HepG2 (cell line): Measurements from ENCODE around the gene PET100. TPM values are rescaled to one million over a fixed set of nuclear protein-coding genes. Genes with fewer than 3 reads are reported as not detected.
A peak's percentile ranks its signal among the peaks of the same experiment; 100 is the strongest.

Source experiments
- AGO2 ChIP-seq: fragments of 200-400 bp; formaldehyde crosslinking; optimal IDR thresholded peaks from 2 replicates; pipeline ENCODE3; 2017; ENCODE audit warnings: mild to moderate bottlenecking, low read depth, low read length, moderate library complexity
- DR1 ChIP-seq: sonication (generic); formaldehyde crosslinking; IDR thresholded peaks from 2 replicates; pipeline ENCODE4 v1.8.0; 2021; ENCODE audit warnings: mild to moderate bottlenecking, missing genetic modification reagents, inconsistent platforms
- FOXK2 ChIP-seq: fragments of 450-650 bp; IDR thresholded peaks from 2 replicates; pipeline ENCODE4 v1.6.1; 2016
- KAT8 ChIP-seq: IDR thresholded peaks from 2 replicates; pipeline ENCODE4 v1.6.1; 2016; ENCODE audit warnings: missing genetic modification reagents, missing compliant biosample characterization
- KLF15 ChIP-seq: sonication (generic); formaldehyde crosslinking; IDR thresholded peaks from 2 replicates; pipeline ENCODE4 v1.8.1; 2023; ENCODE audit warnings: borderline replicate concordance, mild to moderate bottlenecking, inconsistent platforms, missing genetic modification reagents, mixed read lengths
- MYNN ChIP-seq: sonication (generic); formaldehyde crosslinking; IDR thresholded peaks from 2 replicates; pipeline ENCODE4 v1.4.0; 2020; ENCODE audit warnings: mild to moderate bottlenecking, low read depth, missing genetic modification reagents
- POLR2AphosphoS5 ChIP-seq: IDR thresholded peaks from 2 replicates; pipeline ENCODE4 v1.6.1; 2012; ENCODE audit warnings: low read depth, low read length
- SAP130 ChIP-seq: IDR thresholded peaks from 2 replicates; pipeline ENCODE4 v1.6.1; 2016; ENCODE audit warnings: low read depth
- SMARCE1 ChIP-seq: fragments of 450-650 bp; IDR thresholded peaks from 2 replicates; pipeline ENCODE4 v1.6.1; 2017; ENCODE audit warnings: borderline replicate concordance
- SOX6 ChIP-seq, 2 experiments: fragments of 450-650 bp in 1 of 2; sonication (generic) in 1 of 2; formaldehyde crosslinking in 1 of 2; IDR thresholded peaks; 2 replicates each; pipeline versions ENCODE4 v1.4.0 to v1.6.1; 2017 to 2020; ENCODE audit warnings: antibody characterized with exemption in 1 of 2, mild to moderate bottlenecking in 1 of 2, missing genetic modification reagents in 1 of 2
- SP5 ChIP-seq: IDR thresholded peaks from 2 replicates; pipeline ENCODE4 v1.6.1; 2016; ENCODE audit warnings: low read depth, borderline replicate concordance
- SPEN ChIP-seq: sonication (generic); formaldehyde crosslinking; IDR thresholded peaks from 2 replicates; pipeline ENCODE4 v1.5.1; 2020; ENCODE audit warnings: low read depth, mild to moderate bottlenecking, missing genetic modification reagents
- SUZ12 ChIP-seq: fragments of 150-350 bp; IDR thresholded peaks from 2 replicates; pipeline ENCODE4 v1.6.1; 2014; ENCODE audit warnings: low read depth, low read length
- ZBTB1 ChIP-seq: sonication (generic); formaldehyde crosslinking; IDR thresholded peaks from 2 replicates; pipeline ENCODE4 v1.4.0; 2020; ENCODE audit warnings: missing genetic modification reagents, borderline replicate concordance
- ZBTB7A ChIP-seq: sonication (generic); formaldehyde crosslinking; IDR thresholded peaks from 2 replicates; pipeline ENCODE4 v1.8.0; 2022; ENCODE audit warnings: mild to moderate bottlenecking, missing genetic modification reagents
- ZC3H4 ChIP-seq: sonication (generic); formaldehyde crosslinking; IDR thresholded peaks from 2 replicates; pipeline ENCODE4 v1.4.0; 2020; ENCODE audit warnings: missing genetic modification reagents, borderline replicate concordance
- ZKSCAN1 ChIP-seq: fragments of 150-350 bp; IDR thresholded peaks from 2 replicates; pipeline ENCODE4 v1.6.1; 2014; ENCODE audit warnings: low read length
- ZNF230 ChIP-seq: sonication (generic); formaldehyde crosslinking; IDR thresholded peaks from 2 replicates; pipeline ENCODE4 v1.4.0; 2020; ENCODE audit warnings: mild to moderate bottlenecking, missing genetic modification reagents
- ZNF430 ChIP-seq: sonication (generic); formaldehyde crosslinking; IDR thresholded peaks from 2 replicates; pipeline ENCODE4 v1.9.0; 2021; ENCODE audit warnings: mild to moderate bottlenecking, missing genetic modification reagents
- ZNF501 ChIP-seq: sonication (generic); formaldehyde crosslinking; IDR thresholded peaks from 2 replicates; pipeline ENCODE4 v1.5.1; 2020; ENCODE audit warnings: mild to moderate bottlenecking, moderate library complexity, missing genetic modification reagents
- ZNF549 ChIP-seq: sonication (generic); formaldehyde crosslinking; IDR thresholded peaks from 2 replicates; pipeline ENCODE4 v1.5.0; 2020; ENCODE audit warnings: missing genetic modification reagents
- ZNF567 ChIP-seq: sonication (generic); formaldehyde crosslinking; IDR thresholded peaks from 2 replicates; pipeline ENCODE4 v1.8.1; 2023; ENCODE audit warnings: mild to moderate bottlenecking, missing genetic modification reagents, borderline replicate concordance
- ZNF746 ChIP-seq: sonication (generic); formaldehyde crosslinking; IDR thresholded peaks from 2 replicates; pipeline ENCODE4 v1.8.0; 2022; ENCODE audit warnings: mild to moderate bottlenecking, missing genetic modification reagents
- ZNF761 ChIP-seq: sonication (generic); formaldehyde crosslinking; conservative IDR thresholded peaks from 2 replicates; pipeline ENCODE4 v1.4.0; 2020; ENCODE audit warnings: mild to moderate bottlenecking, missing genetic modification reagents
- ZNF879 ChIP-seq: sonication (generic); formaldehyde crosslinking; IDR thresholded peaks from 2 replicates; pipeline ENCODE4 v1.8.1; 2023; ENCODE audit warnings: missing genetic modification reagents
- polyA plus RNA-seq, 8 experiments: library from polyadenylated mRNA; depleted of rRNA in 3 of 8; stranded (reverse) in 7 of 8; unstranded in 1 of 8; fragments of >200 nt; fragmentation: Illumina TruSeq in 4 of 8; extraction: Trizol in 4 of 8; gene quantifications; 2 replicates each; pipeline versions ENCODE4 v1.2.1 to v1.2.3, GENCODE V29; 2011 to 2016; ENCODE audit warnings: low read depth in 4 of 8, missing spikeins in 1 of 8, mixed read lengths in 1 of 8; ENCODE audit not compliant: insufficient read depth in 1 of 8
- total RNA-seq, 5 experiments: library from RNA; depleted of rRNA; stranded (reverse); fragments of >200 nt; fragmentation: Illumina TruSeq; extraction: Trizol; gene quantifications; 2 replicates each; pipeline ENCODE4 v1.2.3, GENCODE V29; 2016; ENCODE audit warnings: low read depth in 1 of 5
- TF ChIP-seq, protein P1 (sequence below): IDR thresholded peaks from 2 replicates; pipeline ENCODE4 v1.6.1; 2012; ENCODE audit warnings: low read depth, low read length, improper control_type of control experiment
- TF ChIP-seq, protein P2 (sequence below): sonication (generic); formaldehyde crosslinking; IDR thresholded peaks from 2 replicates; pipeline ENCODE4 v1.5.0; 2020; ENCODE audit warnings: mild to moderate bottlenecking, missing genetic modification reagents

Gene PET100
- total and polyA plus RNA-seq, 2 of the 13 experiments (the other 11 are each of a cell fraction or from before 2014, with no cell fraction given): 22.3 to 66.5 TPM

DNA sequence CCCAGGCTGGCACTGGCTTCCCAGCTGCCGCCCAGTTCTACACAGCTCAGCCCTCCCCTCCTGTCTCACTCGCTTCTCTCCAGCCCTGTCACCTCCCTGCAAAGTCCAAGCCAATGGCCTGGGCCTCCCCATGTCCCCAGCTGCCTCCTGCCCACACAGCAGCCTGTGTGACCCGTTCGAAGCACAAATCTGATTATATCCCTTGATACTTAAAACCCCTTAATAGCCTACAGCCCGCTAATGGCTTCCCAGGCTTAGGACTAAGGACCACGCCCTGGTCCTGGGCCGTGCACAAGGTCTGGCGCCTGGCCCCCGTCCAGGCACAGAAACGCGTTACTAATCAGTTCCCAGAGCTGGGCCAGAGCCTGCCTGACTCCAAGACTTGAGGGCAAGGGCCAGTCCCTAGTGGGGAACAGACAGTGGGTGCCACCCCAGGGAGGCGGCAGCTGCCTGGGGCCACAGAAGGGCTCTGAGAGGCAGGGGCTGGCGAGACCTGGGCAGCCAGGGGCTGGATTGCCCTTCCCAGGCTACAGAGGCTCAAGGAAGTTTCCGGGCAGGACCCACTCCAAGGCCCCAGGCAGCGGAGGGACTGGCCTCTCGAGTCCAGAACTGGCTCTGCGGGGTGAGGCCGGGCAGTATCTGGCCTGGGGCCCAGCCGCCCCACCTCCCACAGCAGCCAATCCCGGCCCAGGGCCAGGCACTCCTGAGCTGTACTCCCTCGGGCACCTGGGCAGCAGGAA is 10.7 kb upstream of the PET100 start (continued):
- TF ChIP-seq SOX6 (IDR thresholded peaks at IDR 0.05): no peak
- no peak for TF ChIP-seq SOX6 (CRISPR knock-in tag; IDR thresholded peaks at IDR 0.05)
- TF ChIP-seq ZKSCAN1: no peak
- no peak for TF ChIP-seq ZNF761 (CRISPR knock-in tag)
- TF ChIP-seq KLF15 (CRISPR knock-in tag): no peak
- no peak for TF ChIP-seq ZNF230 (CRISPR knock-in tag)
- TF ChIP-seq FOXK2: no peak
- TF ChIP-seq SPEN (CRISPR knock-in tag): no peak
- no peak for TF ChIP-seq ZBTB7A
- TF ChIP-seq ZC3H4: no peak
- peak; percentile 51; the same call in 1 of the 2 replicates for TF ChIP-seq POLR2AphosphoS5
- TF ChIP-seq ZBTB1 (CRISPR knock-in tag): no peak
- no peak for TF ChIP-seq SUZ12
- 0 out of 2 replicates have a peak, but pooled peaks have one; percentile 15 for TF ChIP-seq ZNF501 (CRISPR knock-in tag)
- TF ChIP-seq SAP130 (CRISPR knock-in tag): no peak
- no peak for TF ChIP-seq ZNF430
- TF ChIP-seq, protein P1, sequence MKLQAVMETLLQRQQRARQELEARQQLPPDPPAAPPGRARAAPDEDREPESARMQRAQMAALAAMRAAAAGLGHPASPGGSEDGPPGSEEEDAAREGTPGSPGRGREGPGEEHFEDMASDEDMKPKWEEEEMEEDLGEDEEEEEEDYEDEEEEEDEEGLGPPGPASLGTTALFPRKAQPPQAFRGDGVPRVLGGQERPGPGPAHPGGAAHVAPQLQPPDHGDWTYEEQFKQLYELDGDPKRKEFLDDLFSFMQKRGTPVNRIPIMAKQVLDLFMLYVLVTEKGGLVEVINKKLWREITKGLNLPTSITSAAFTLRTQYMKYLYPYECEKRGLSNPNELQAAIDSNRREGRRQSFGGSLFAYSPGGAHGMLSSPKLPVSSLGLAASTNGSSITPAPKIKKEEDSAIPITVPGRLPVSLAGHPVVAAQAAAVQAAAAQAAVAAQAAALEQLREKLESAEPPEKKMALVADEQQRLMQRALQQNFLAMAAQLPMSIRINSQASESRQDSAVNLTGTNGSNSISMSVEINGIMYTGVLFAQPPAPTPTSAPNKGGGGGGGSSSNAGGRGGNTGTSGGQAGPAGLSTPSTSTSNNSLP: no peak
- TF ChIP-seq MYNN (CRISPR knock-in tag): no peak
- no peak for TF ChIP-seq ZNF549 (CRISPR knock-in tag)
- TF ChIP-seq ZNF567 (CRISPR knock-in tag): no peak
- TF ChIP-seq KAT8 (CRISPR knock-in tag): no peak
- peak; percentile 89 for TF ChIP-seq AGO2
- TF ChIP-seq SP5 (CRISPR knock-in tag): no peak
- TF ChIP-seq ZNF879: no peak
- no peak for TF ChIP-seq ZNF746 (CRISPR knock-in tag)
- no peak for TF ChIP-seq SMARCE1
- no peak for TF ChIP-seq DR1 (CRISPR knock-in tag)
- TF ChIP-seq, protein P2, sequence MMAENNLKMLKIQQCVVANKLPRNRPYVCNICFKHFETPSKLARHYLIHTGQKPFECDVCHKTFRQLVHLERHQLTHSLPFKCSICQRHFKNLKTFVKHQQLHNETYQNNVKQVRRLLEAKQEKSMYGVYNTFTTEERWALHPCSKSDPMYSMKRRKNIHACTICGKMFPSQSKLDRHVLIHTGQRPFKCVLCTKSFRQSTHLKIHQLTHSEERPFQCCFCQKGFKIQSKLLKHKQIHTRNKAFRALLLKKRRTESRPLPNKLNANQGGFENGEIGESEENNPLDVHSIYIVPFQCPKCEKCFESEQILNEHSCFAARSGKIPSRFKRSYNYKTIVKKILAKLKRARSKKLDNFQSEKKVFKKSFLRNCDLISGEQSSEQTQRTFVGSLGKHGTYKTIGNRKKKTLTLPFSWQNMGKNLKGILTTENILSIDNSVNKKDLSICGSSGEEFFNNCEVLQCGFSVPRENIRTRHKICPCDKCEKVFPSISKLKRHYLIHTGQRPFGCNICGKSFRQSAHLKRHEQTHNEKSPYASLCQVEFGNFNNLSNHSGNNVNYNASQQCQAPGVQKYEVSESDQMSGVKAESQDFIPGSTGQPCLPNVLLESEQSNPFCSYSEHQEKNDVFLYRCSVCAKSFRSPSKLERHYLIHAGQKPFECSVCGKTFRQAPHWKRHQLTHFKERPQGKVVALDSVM (CRISPR knock-in tag): no peak
